Stimulated activated CD8-positive, alpha-beta memory T cell treated with anti-CD3 and anti-CD28 coated beads, Interleukin-15, amount 100 ng/mL, for 48 hours (primary cell): ENCODE results near the gene ADCK2.

ENCODE experiments used
- DNase-seq, 2 donors: peaks; one replicate each; pipeline ENCODE4 v3.0.0-alpha.2; 2020; ENCODE audit warnings: low read depth in 2 of 2

The ADCK2 gene

GRCh38 chr7:140744005-140744404 is 71.3 kb downstream of the ADCK2 start:
- no peak for DNase-seq
